Measurements from ENCODE around the gene IKZF5. TPM values are rescaled to one million over a fixed set of nuclear protein-coding genes. Genes with fewer than 3 reads are reported as not detected.

The IKZF5 gene
- polyA plus RNA-seq, 6 donors from 2014 or later = 12.1 to 18.7 (median 16.0) TPM

DNA sequence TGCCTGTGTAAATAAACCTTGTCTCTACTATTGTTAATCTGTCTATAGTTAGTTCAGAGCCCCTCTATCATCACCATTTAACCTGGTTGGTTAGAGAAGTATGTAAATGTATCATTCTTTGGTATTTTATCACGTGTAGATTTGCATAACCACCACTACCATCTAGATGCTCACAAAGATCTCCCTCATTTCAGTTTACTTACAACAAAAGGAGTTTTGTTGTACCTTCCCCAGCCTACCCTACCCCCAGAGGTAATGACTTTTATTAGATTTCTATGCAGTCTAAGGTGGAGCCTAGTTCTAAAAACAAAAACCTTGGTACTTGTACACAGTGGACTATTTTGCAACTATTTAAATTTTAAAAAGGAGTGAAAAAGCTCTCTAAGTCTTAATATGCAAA, 17.7 kb upstream of the IKZF5 start:
- peaks cover 4 to 14% (median 4%) of the 10 kb centered on the region in 3 donors for H3K4me1 Mint-ChIP-seq

DNA sequence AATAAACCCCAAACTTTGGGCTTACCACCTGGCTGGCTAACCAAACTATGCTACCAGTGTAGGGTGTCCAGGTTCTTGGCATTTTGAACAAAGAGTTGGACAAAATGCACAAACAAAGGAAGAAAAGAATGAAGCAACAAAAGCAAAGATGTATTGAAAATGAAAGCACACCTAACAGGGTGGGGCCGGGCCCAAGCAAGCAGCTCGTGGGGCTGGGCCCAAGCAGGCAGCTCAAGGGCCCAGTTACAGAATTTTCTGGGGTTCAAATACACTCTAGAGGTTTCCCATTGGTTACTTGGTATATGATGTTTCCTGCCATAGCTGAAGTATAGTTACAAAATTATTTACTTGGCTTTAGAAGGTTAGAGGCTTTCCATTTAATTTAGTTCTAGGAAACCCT, 15.9 kb upstream of the IKZF5 start:
- peaks cover 4 to 14% (median 4%) of the 10 kb centered on the region in 3 donors for H3K4me1 Mint-ChIP-seq
- ATAC-seq (ENCODE audit: low read depth in 2 of 2) (no peak), DNase-seq (no peak)
- H3K27ac Mint-ChIP-seq = no peak overlapping the region
- H3K36me3 Mint-ChIP-seq = peaks cover 0 to 4% of the 10 kb centered on the region in 2 donors
- no peaks in the 10 kb centered on the region for H3K27me3 Mint-ChIP-seq
- no peak overlapping the region for H3K4me3 Mint-ChIP-seq
- H3K9me3 Mint-ChIP-seq = peaks cover 0 to 2% (median 0%) of the 10 kb centered on the region in 7 donors

More for the DNA sequence above, 17.7 kb upstream of the IKZF5 start:
- Mint-ChIP-seq H3K27ac (no peak overlapping the region), H3K36me3 (peaks cover 0 to 8% of the 10 kb centered on the region in 2 donors), H3K4me3 (no peak overlapping the region), H3K9me3 (peaks cover 0 to 2% (median 0%) of the 10 kb centered on the region in 7 donors), H3K27me3 (no peaks in the 10 kb centered on the region)
- DNase-seq (no peak), ATAC-seq (ENCODE audit: low read depth in 2 of 2) (no peak)

- no peak for DNase-seq
Measured at GRCh38 chr10:123021517-123021916, 12.9 kb upstream of the IKZF5 start.

DNA sequence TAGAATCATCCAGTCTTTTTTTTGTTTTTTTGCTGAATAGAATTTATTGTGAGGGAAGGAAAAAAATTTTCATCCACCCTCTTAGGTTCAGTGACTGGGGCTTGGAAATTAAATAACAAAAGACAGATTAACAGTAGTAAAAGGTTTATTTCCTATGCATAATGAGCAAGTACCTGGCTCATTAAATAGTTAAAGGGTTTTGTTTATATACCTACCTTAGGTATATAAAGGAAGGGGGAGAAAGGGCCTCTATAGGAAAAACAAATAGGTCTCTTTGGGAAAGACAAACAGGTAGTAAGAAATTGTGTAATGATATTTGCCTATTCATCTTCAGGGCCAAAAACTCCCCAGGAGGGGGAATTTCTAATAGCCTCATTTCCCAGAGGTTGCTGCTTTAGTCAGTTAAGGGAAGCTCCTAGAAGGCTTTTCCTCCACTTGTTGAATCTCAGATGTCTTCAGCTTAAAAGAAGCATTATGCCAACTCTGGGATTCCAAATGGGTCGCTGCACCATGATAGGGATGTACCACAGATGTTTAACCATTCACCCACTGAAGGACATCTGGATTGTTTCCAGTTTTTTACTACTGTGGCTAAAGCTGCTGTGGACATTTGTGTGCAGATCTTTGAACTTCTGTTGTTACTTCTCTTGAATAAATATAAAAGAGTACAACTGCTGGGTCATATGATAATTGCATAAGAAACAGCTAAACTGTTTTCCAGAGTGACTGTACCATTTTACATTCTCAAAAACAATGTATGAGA, 11.5 kb upstream of the IKZF5 start:
- ATAC-seq (ENCODE audit: low read depth in 2 of 2) = no peak
- peaks cover 0 to 7% (median 0%) of the 10 kb centered on the region in 7 donors for H3K9me3 Mint-ChIP-seq
- no peak for DNase-seq
- H3K4me1 Mint-ChIP-seq = peaks cover 4 to 19% (median 6%) of the 10 kb centered on the region in 3 donors
- no peak overlapping the region for H3K4me3 Mint-ChIP-seq
- H3K27me3 Mint-ChIP-seq = no peaks in the 10 kb centered on the region
- H3K36me3 Mint-ChIP-seq = no peaks in the 10 kb centered on the region
- H3K27ac Mint-ChIP-seq = no peak overlapping the region

More at GRCh38 chr10:123021517-123021916, 12.9 kb upstream of the IKZF5 start:
- H3K27me3 Mint-ChIP-seq = no peaks in the 10 kb centered on the region
- H3K27ac Mint-ChIP-seq = no peak overlapping the region
- no peak for ATAC-seq (ENCODE audit: low read depth in 2 of 2)
- H3K4me1 Mint-ChIP-seq = peaks cover 4 to 19% (median 4%) of the 10 kb centered on the region in 3 donors
- no peaks in the 10 kb centered on the region for H3K36me3 Mint-ChIP-seq
- peaks cover 0 to 7% (median 0%) of the 10 kb centered on the region in 7 donors for H3K9me3 Mint-ChIP-seq
- H3K4me3 Mint-ChIP-seq = no peak overlapping the region

GRCh38 chr10:123019264-123019663, 10.7 kb upstream of the IKZF5 start:
- H3K4me1 Mint-ChIP-seq = peaks cover 2 to 10% (median 5%) of the 10 kb centered on the region in 3 donors
- no peak for DNase-seq
- H3K27me3 Mint-ChIP-seq = no peaks in the 10 kb centered on the region
- H3K4me3 Mint-ChIP-seq = no peak overlapping the region
- H3K36me3 Mint-ChIP-seq = peaks cover 0 to 2% of the 10 kb centered on the region in 2 donors
- peaks cover 0 to 7% (median 0%) of the 10 kb centered on the region in 7 donors for H3K9me3 Mint-ChIP-seq
- H3K27ac Mint-ChIP-seq = no peak overlapping the region
- no peak for ATAC-seq (ENCODE audit: low read depth in 2 of 2)

- Mint-ChIP-seq H3K27ac (no peak overlapping the region), H3K36me3 (peaks cover 0 to 8% of the 10 kb centered on the region in 2 donors), H3K4me1 (peaks cover 0 to 6% (median 3%) of the 10 kb centered on the region in 3 donors), H3K9me3 (peaks cover 0 to 7% (median 0%) of the 10 kb centered on the region in 7 donors), H3K27me3 (no peaks in the 10 kb centered on the region), H3K4me3 (no peak overlapping the region)
- DNase-seq = no peak
- ATAC-seq (ENCODE audit: low read depth in 2 of 2) = no peak
Measured at GRCh38 chr10:123018531-123018930, 9.9 kb upstream of the IKZF5 start.

DNA sequence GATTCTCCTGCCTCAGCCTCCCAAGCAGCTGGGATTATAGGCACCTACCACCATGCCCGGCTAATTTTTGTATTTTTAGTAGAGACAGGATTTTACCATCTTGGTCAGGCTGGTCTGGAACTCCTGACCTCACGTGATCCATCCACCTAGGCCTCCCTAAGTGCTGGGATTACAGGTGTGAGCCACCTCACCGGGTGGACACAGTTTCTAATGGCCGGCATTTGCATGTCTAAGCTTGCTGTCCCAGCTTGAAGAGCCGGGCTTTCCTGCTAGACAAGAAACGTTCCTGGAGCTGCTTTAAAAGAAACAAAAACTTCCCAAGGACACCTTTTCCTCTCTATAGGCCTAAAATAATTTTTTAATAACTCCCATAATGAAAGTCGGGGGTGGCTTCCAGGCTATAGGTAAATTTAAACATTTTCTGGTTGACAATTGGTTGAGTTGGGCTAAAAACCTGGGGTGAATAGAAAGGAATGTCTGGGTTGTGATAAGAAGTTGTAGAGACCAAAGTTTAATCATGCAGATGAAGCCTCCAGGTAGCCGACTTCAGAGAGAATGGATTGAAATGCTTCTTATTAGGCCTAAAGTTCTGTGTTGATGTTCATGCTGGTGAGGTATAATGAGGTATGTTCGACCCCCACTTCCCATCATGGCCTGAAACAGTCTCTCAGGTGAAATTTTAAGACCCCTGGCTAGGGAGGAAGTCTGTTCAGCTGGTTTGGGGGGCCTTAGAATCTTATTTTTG, 9.0 kb upstream of the IKZF5 start:
- H3K9me3 Mint-ChIP-seq = peaks cover 0 to 7% (median 0%) of the 10 kb centered on the region in 7 donors
- no peak for ATAC-seq (ENCODE audit: low read depth in 2 of 2)
- DNase-seq = no peak
- H3K27ac Mint-ChIP-seq = peak overlapping the region in 1 of 6 donors; percentile 23
- H3K4me1 Mint-ChIP-seq = peaks cover 0 to 6% (median 3%) of the 10 kb centered on the region in 3 donors
- peak overlapping the region in 1 of 8 donors; percentile 35 for H3K4me3 Mint-ChIP-seq
- no peaks in the 10 kb centered on the region for H3K27me3 Mint-ChIP-seq
- H3K36me3 Mint-ChIP-seq = peaks cover under 1 to 10% of the 10 kb centered on the region in 2 donors

DNA sequence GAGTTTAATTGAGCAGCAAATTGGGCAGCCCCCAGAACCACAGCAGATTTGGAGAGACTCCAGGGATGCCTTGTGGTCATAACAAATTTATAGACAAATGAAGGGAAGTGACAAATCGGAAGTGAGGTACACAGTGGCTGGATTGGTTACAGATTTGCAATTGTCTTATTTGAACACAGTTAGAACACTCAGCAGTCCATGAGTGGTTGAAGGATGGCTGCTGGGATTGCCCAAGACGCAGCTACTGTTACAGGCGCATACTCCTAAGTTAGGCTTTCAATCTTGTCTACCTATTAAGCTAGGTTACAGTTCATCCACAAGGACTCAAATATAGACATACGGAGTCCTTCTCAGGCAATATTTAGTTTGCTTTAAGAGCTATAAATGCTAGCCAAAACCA, 7.6 kb upstream of the IKZF5 start:
- Mint-ChIP-seq H3K4me3 (peak overlapping the region in 1 of 8 donors; percentile 30), H3K9me3 (peaks cover 0 to 7% (median 0%) of the 10 kb centered on the region in 7 donors), H3K4me1 (peaks cover 0 to 6% (median 3%) of the 10 kb centered on the region in 3 donors), H3K36me3 (peaks cover 6 to 17% of the 10 kb centered on the region in 2 donors), H3K27me3 (no peaks in the 10 kb centered on the region), H3K27ac (no peak overlapping the region)
- ATAC-seq (ENCODE audit: low read depth in 2 of 2) = no peak
- no peak for DNase-seq

- DNase-seq (no peak), ATAC-seq (ENCODE audit: low read depth in 2 of 2) (no peak)
- Mint-ChIP-seq H3K27me3 (no peaks in the 10 kb centered on the region), H3K4me1 (peaks cover 2 to 16% (median 14%) of the 10 kb centered on the region in 3 donors), H3K36me3 (peaks cover 6 to 17% of the 10 kb centered on the region in 2 donors), H3K9me3 (peaks cover 0 to 7% (median 0%) of the 10 kb centered on the region in 7 donors), H3K4me3 (no peak overlapping the region), H3K27ac (no peak overlapping the region)
Measured at GRCh38 chr10:123014772-123015171, 6.2 kb upstream of the IKZF5 start.

GRCh38 chr10:123013456-123014419, 5.1 kb upstream of the IKZF5 start:
- Mint-ChIP-seq H3K27me3 (no peaks in the 10 kb centered on the region), H3K36me3 (peaks cover 6 to 19% of the 10 kb centered on the region in 2 donors), H3K4me1 (peaks cover 9 to 25% (median 22%) of the 10 kb centered on the region in 3 donors), H3K4me3 (peak overlapping the region in 1 of 8 donors; percentile 40), H3K9me3 (peaks cover 0 to 7% (median 0%) of the 10 kb centered on the region in 7 donors), H3K27ac (no peak overlapping the region)
- DNase-seq (no peak), ATAC-seq (ENCODE audit: low read depth in 2 of 2) (no peak)

GRCh38 chr10:123011987-123012386, 3.4 kb upstream of the IKZF5 start:
- Mint-ChIP-seq H3K27me3 (no peaks in the 10 kb centered on the region), H3K4me1 (peaks cover 20 to 31% (median 29%) of the 10 kb centered on the region in 3 donors), H3K9me3 (no peaks in the 10 kb centered on the region), H3K4me3 (peak overlapping the region in 1 of 8 donors; percentile 25), H3K27ac (no peak overlapping the region), H3K36me3 (peaks cover 10 to 25% of the 10 kb centered on the region in 2 donors)
- DNase-seq (no peak), ATAC-seq (ENCODE audit: low read depth in 2 of 2) (no peak)

- peak overlapping the region; percentile 68 to 100 (median 99) for H3K27ac Mint-ChIP-seq
- peaks cover 36 to 43% (median 38%) of the 10 kb centered on the region in 3 donors for H3K4me1 Mint-ChIP-seq
- H3K36me3 Mint-ChIP-seq = peaks cover 10 to 23% of the 10 kb centered on the region in 2 donors
- ATAC-seq (ENCODE audit: low read depth in 2 of 2) (peak in 1 of 2 donors; percentile 10), DNase-seq (peak; percentile 9)
- peak overlapping the region; percentile 93 to 100 (median 100) for H3K4me3 Mint-ChIP-seq
- no peaks in the 10 kb centered on the region for H3K27me3 Mint-ChIP-seq
- H3K9me3 Mint-ChIP-seq = no peaks in the 10 kb centered on the region
Measured at GRCh38 chr10:123009105-123009820, 668 bp upstream of the IKZF5 start.

Measured in naive B cell (primary cell).